Central memory CD4-positive, alpha-beta T cell (primary cell): Measurements from ENCODE around the gene MRPL23.
"Not testable (repeated sequence)": the region's sequence is repeated elsewhere in the genome, so short reads cannot be mapped to it uniquely, and the experiment has no call there.

Source experiments
- DNase-seq: peaks from one replicate; pipeline ENCODE4 v3.0.0; 2022

MRPL23 gene

DNA sequence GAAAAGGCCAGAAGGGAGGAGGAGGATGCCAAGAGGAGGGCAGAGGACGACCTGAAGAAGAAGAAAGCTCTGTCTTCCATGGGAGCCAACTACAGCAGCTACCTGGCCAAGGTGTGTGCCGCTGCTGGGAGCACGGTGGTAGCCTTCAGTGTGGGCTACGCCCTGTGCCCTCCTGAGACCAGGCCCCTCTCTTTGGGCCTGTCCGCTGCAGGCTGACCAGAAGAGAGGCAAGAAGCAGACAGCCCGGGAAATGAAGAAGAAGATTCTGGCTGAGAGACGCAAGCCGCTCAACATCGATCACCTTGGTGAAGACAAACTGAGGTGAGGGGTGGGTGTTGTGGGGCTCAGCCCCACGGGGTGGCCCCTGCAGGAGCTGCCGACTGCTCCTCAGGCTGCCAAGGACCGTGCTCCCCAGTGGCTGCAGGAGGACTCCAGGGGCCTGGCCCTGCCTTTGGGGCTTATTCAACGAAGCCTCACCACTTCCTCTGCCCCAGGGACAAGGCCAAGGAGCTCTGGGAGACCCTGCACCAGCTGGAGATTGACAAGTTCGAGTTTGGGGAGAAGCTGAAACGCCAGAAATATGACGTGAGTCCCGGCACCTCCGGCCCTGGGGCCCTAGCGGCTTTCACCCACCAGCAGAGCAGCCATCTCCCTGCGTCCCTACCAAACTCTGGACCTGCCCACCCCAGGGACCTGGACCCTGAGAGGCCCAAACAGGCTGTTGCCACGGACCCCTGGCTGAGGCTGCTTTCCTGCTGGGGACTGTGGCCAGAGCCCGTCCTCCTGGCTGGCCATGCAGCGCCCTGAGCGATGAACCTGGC lies 12.6 kb upstream of the MRPL23 start:
- no peak for DNase-seq

DNA sequence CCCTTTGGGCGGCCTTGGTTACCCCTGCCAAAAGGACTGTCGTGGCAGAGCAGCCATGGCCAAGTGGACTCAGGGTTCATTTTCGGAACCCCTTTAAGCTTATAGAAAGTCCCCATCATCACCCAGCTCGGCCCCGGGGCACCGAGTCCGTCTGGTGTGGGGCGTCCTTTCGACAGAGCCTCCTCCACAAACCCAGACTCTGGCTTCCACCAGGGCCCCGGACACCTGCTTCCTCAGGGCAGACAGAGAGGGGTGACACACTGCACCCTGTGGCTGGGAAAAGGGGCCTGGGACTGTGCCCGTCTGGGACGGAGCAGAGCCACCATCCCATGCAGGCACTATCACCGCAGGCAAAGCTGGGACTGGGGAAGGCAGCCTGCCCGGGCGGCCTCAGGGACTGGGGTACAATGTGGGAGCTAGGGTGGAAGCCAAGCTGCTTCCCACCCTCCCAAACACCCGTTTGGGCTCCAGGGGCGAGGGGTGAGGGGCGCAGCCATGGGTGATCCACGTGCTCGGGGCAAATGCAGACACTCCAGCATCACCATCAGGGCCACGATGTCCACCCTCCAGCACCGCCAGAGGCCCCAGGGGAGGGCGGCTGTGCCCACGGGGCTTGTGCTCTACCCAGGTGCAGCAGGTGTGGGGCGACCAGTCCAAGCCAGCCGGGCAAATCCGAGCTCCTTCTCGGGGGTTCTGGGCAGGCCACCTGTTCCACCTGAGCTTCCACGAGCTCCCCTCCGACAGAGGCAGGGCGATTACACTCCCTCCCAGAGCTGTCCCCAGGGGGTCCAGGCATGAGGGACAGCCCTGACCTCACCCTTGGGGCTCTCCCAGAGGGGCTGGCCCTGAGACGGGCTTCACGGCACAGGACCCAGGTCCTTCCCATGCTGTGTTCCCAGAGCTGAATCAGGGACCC lies 11.7 kb upstream of the MRPL23 start:
- no peak for DNase-seq

DNA sequence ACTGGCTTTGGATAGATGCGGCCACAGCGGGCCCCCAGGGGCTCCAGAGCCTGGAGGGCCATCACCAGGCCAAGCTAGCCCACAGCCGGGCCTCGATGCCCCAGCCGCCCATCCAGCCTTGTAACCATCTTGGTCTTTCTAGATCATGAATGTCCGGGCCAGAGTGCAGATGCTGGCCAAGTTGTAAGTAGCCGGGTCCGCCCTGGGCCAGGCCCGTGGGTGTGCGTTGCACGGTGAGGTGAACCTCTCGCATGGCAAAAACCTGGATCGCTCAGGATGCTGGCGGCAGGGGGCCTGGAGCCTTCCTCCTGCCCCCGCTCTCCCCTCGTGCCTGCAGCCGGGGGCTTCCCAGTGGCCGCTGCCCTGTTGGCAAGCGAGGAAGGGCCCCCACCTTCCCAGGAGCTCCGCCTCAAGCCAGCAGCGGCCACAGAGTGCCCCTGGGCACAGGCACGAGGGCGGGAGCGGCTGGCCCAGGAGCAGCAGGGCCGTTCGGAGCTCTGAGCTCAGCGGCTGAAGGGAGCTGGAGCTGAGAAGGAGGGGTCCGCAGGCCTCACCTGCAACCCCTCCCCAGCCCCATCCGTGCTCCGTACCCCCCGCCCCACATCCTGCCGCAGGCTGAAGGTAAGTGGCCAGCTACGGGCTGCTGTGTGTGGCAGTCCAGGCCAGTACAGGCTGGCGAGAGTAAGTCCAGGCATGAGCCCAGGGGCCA lies 10.9 kb upstream of the MRPL23 start:
- no peak for DNase-seq

DNA sequence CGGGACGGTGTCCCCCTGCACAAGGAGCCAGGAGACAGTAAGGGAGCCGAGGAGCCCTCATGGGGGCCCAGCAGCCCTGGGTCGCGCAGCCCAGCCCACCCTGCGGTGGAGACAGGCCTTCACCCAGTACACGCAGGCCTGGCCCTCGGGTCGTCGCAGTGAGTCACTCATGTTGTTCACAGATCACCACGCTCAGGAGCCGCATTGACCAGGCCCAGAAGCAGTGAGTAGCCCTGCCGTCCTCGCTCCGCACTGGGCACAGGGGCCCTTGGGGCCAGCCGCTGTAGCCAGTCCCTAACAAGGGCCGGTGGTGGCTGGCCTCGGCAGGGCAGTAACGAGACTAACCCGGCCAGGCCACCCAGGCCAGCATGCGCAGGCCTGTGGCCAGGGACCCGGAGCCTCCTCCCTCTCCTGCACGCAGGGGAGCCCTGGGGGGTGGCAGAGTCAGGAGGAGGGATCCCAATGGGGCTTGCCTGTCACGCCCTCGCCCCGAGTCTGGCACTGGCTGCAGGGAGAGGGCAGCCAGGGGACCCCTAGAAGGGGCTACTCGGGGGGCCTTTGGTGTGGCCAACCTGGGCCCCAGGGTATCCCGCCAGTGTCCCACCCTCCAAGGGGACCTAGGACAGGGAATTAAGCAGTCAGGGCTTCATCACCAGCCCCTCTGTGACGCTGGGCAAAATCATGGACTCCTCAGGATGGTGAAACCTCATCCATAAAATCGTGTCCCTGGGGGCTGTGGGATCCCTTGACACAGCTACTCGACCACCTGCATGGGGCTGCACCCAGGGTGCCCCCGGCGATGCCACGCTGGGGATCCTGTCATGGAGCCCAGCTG lies 10.1 kb upstream of the MRPL23 start:
- DNase-seq: no peak

DNA sequence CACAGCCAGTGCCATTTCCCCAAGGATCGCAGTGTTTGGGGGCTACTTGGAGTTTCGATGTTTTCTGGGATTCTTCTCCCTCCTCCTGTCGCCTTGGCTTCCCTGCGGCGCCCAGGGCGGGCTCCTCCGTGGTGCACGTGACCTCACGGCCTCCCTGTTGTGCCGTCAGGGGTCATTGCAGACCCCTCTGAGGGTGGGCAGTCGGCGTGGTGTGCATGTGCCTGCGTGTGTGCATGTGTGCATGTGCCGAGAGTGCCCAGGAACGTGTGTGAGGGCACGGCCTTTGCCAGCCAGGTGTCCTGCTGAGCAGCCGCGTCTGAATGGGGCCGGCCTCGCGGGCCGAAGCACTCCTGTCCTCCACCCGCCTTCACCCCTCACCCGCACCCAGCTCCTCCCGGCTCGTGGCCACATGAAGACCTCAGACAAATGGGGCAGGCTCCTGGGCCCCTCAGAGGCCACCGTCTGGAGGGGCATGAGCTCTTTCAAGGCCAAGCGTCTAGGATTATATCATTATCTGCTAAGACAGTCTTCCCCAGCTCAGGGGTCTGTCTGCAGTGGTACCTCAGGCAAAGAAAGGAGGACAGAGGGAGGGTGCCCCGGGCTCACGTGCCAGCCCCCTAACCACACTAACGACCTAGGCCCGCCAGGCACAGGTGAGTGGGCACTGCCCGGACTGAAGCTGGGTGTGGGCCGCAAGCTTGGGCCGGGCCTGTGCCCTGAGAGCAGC lies 9.4 kb upstream of the MRPL23 start:
- DNase-seq: no peak

DNA sequence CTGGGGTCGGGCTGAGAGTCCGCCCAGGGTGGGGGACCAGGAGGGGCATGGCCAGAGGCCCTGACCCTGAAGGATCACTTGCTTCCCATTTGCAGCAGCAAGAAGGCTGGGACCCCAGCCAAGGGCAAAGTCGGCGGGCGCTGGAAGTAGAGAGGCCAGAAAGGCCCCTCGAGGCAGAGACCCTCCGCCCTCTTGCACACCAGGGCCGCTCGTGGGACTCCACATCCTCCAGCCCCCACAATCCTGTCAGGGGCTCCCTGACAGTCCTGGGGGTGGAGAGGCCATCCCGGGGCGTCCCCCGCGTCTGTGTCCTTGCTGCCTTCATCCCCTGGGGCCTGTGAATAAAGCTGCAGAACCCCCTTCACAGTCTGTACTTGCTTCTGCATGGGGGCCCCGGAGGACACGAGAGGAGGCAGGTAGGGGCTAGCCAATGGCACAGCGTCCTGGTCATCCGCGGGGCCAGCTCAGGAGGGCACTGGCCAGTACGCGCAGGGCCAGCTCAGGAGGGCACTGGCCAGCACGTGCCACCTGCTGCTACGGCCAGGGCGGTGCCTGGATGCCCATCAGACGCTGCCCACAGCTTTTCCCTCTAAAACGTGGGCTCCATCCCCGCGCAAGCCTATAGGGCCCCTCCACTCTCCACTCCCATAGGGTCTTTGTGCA lies 8.7 kb upstream of the MRPL23 start:
- DNase-seq: no peak

DNA sequence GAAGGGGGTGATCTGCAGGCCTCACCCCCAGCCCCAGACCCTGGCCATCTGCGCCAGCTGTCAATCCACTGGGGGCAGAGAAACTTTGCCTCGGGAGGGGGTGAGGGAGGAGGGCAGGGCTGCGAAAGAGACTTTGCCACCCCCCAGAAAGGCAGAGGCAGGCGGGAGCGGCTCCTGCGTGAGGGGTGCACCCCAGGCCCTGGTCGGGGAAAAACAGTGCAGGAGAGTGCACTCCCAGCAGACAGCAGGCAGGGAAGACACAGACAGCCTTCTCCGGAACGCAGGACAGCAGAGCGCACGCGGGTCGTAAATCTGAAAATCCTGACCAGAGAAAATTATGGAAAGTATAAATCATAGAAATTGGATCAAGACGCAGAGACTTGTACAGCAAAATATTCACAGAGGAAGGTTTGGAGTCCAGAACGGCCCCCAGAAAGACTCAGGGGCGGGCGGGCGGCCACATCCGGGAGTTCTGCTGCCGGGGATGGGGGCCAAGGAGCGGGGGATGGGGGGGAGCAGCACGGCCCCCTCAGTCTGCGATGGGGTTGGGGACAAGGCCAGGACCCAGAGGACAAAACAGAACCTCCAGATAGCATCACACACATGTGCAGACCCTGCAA lies 8.0 kb upstream of the MRPL23 start:
- DNase-seq: no peak

DNA sequence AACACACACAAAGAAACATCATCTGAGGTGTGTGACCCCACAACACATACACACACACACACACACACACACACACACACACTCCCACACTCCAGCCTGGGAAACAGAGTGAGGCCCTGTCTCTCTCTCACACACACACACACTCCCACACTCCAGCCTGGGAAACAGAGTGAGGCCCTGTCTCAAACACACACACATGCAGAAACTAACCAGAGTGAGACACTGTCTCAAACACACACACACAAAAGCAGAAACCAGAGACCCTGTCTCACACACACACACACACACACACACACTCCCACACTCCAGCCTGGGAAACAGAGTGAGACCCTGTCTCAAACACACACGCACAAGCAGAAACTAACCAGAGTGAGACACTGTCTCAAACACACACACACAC lies 7.3 kb upstream of the MRPL23 start:
- DNase-seq: not testable (repeated sequence)

DNA sequence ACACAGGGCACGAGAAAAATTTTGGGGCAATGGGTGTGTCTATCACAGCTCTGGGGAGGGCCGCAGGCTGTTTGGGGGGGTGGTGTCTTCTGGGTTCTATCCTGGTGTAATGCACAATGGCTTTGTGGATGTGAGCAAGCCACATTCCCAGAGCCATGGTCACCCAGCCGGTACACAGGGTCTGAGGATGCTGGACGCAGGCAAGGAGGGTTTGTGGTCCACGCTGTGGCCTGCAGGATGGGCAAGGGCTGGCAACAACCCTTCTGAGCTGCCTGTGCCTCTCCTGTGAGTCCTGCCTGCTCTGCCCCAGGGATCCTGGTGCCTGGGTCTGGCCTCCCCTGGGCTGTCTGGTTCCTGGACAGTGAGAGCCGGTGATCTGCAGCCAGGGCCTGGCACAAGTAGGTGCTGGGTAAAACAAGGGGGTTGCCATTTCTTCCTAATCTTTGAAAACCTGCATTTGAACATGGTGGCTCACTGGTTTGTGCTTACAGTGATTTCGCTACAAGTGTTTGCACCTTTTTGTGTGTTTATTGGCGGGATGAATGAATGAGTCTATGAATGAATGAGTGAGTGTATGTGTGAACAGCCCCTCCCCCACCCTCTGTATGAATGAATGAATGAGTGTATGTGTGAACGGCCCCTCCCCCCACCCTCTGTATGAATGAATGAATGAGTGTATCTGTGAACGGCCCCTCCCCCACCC lies 4.4 kb upstream of the MRPL23 start:
- no peak for DNase-seq

DNA sequence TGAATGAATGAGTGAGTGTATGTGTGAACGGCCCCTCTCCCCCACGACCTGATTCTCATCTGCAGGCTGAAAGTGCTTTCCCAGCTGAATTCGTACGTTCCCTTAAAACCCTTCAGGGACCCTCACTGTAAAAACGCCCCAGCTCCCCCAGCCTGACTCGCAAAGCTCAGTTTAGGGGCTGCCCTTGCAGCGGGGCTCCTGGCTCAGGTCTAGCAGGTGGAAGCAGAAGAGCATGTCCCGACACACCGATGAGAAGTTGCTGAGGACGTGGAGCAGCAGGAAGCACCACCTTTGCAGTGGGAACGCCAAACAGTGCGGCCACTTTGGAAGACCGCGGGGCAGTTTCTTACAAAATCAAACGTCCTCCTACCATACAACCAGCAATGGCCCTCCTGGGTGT lies 3.6 kb upstream of the MRPL23 start:
- no peak for DNase-seq

DNA sequence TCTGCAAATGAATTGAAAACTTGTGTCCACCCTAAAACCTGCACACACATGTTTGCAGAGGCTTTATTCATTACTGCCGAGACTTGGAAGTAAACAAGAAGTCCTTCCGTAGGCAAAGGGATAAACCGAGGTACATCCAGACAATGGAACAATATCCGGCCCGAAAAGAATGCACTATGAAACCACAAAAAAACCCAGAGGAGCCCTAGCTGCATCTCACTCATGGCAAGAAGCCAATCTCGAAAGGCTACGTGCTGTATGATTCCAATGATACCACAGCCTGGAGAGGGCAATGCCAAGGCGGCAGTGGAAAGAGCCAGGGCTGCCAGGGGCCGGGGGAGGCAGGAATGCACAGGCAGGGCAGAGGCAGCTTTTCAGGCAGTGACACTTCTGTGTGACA lies 3.2 kb upstream of the MRPL23 start:
- DNase-seq: no peak

DNA sequence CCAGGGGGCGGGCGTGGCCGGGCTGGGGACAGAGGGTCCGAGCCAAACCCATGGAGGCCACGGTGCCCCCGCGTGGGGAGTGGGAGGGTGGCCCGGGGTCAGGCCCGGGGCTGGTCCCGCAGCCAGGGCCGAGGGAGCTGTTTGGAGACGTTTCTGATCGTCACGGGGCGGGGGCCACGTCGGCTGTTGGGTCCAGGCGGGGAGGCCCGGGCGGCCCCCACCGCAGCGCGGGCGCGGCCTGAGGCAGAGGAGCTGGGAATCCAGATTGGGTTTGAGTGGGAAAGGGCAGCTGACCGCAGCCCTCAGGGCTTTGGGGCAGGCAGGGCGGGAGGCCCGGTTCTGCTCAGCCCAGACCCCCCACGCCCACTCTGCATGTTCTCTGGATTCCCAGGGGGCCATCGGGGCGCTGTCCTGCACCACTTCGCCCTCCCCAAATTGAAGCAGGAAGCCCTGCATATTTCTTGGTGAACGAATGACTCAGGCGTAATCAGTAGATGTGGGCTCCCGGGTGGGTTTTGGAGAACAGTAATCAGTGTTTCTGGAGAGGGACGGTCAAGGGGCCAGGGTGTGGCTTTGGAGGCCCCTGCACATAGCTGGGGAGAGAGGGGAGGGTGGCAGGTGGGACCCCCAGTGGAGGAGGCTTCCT lies 583 bp downstream of the MRPL23 start:
- DNase-seq: no peak

DNA sequence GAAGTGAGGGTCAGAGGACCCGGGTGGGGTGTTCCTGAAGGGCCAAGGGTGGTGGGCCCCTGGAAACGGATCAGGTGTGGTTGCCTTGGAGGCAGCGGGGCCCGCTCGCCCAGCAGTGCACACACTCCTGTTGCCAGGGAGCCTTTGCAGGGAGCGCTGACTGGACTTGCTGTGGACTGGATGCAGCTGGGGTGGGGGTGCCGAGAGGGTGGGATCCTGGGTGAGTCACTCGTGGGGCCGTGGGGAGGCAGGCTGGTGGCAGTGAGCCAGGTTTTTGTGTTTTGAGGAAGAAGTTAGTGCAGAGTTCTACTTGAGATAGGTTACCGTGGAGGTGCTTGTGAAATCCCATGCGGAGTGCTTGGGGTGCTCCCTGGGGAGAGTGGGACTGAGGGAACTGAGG lies 1.3 kb downstream of the MRPL23 start:
- DNase-seq: no peak

DNA sequence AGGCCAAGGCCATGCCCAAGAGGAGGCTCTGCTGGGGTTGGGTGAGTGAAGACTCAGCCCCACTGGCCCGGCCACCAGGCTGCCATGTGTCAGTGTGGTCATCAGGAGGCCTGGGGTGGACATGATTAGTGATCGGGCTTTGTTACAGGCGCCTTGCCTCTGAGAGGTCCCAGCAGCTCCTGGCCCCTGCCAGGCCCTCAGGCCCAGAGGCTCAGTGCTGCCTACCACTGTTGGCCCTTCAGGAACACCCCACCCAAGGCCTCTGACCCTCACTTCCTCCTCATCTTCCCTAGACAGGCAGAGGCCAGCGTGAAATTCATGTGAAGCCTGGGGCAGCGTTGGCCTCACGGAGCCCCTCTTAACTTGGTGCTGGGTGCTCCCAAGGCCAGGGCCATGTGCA lies 2.2 kb downstream of the MRPL23 start:
- no peak for DNase-seq

DNA sequence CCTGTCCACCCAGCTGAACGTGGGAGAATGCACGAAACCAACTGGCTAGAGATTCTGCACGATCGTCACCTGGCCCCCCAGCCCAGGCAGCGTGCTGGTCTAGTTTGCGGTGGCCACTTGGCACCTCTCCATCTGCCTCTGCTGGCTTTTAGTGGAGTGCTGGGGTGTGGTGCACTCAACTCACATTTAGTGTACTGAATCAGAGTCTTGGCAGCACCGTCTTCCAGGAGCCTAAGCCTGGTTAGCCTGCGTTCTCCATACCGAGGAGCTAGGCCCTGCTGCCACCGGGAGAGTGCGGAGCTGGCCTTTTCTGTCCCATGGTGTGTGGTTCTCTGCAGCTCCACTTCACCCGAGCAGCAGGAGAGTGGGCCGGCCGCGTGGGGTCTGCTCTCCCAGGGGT lies 2.8 kb downstream of the MRPL23 start:
- no peak for DNase-seq

DNA sequence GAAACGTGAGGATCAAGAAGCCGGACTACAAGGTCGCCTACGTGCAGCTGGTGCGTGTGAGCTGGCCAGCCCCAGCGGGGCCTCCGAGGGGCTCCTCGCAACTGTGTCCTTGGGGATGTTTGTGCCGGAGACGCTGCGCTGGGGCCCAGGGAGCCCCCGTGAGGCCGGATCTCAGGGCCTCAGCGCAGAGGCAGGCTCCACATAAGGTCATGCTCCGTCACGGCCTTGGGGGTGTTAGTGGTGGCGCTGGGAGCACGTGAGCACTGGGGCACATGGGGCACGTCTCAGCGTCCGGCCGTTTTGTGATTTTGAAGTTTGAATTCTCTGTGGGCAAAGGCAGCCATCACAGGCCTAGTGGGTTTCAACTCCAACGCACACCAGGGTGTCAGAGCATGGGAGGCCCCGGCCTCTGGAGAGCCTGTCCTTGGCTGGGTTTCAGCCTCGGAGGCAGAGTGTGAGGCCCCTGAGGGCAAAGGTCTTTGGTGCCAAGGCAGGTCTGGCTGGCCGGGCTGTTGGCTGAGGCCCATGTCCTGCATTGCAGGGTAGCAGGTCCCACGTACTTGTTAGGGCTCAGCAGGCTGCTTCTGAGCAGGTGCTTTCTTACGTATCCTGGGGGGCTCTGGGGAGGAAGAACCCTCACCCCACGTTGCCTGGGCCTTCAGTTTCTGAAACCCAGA lies 5.8 kb downstream of the MRPL23 start:
- DNase-seq: no peak

DNA sequence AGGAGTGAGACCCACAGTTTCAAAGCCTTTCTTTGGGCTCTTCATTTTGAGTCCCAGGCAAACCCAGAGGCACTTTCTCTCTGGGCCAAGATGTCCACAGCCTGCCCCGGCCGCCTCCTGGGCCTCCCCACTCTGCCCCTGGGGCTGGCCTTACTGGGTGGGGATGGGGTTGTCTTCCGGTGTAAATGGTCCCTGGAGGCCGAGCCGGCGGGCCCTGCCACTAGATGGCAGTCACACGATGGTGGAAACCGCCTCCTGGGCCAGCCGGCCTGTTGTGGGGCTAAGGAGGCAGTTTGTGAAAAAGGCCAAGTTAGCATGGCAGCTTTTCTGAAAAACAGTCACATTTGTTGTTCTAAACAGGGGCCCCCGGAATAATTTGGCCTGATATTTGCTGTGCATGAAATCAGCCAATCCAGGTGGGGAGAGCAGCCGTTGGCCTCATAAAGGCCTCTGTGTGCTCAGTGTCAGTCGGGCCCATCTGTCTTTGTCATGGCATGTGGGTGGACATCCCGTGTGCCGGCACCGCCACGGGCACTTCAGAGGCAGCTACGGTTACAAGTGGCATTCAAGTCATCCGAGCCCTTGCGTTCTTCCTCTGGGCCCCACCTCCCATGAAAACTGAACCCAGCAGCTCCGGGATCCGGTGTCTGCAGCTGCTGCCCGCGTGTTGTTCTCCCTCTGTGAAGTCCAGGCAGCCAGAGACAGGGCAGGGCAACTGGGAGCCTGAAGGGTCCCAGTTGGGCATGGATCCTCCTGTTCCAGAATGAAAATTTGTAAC lies 6.5 kb downstream of the MRPL23 start:
- DNase-seq: no peak

DNA sequence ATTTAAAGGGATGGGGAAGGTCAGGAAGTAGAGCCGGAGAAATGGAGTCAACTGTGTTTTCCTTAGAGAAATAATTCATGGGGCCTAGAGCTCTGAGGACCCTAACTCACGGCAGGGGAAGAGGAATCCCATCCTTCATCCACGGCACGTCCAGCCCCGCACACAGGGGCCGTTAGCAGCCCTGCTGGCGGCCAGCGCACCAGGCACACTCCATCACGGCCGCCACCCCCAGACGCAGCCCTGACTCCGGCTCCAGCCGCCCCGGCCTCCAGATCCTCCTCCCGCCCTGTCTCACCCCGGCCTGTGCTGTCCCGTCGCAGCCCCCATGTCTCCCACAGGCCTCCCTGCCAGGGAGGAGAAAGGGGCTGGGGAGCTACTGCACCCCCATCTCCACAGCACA lies 11.2 kb downstream of the MRPL23 start:
- no peak for DNase-seq
